ENCODE measurements around the gene NPAS3.

The NPAS3 gene

DNA sequence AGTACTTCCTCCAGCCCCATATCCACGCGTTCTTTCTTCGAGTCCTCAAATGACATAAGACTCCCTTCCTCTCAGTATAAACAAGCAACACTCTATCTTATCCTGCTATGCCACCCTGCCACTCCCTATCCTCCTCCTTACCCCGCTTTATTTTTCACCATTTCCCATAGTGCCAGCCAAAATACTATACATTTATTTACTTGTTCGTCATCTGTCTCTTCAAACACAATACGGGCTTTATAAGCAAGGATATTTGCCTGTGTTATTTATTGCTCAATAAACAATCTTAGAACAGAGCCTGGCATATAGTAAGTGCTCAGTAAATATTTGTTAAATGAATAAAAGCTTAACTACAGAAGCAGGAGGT is 567.3 kb downstream of the NPAS3 start:
- no peak for DNase-seq (ENCODE audit: low read depth in 2 of 3, low spot score in 1 of 3)

DNA sequence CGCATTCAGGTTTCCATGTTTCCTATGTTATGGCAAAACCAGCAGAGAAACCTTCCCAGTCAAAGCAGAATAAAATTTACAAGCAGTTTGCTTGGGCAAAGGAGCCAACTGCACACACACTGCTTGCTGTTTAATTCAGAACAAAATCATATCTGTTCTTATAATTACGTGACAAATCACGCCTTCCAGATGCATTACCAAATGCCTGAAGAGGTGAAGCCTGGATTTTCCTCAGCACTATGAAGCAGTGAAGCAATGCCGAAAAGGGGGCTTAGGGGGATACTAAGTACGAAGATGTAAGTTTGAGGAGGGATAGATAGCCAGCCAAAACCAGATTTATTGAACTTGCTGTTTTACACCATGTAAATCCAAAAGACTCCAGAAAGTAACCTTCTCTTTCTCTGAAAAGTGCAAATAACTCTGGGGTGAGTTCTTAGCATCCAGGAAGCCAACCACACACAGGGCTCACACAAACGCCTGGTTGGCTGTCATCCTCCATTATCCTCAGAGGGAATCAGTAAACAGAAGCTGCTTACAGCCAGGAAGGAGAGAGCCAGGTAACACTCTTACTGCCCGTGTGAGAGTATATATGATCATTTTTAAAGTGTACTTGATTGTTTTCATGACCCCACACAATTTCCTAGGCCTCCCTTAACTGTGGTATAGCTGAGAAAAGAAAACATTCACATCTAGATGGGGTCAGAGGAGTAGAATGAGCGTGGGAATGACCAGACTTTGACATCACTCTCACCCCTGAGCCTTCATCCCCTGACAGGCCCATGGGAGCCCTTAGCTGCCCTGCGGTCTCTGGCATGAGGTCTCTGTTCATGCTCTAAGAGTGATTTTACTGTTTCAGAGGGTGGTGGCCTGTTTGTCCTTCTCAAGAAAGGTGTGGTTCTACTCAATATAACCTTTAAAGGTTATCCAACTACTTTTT is 569.7 kb downstream of the NPAS3 start:
- DNase-seq (ENCODE audit: low read depth in 2 of 3, low spot score in 1 of 3), result no peak

- no peak for DNase-seq (ENCODE audit: low read depth in 2 of 3, low spot score in 1 of 3)
These were observed 570.8 kb downstream of the NPAS3 start for GRCh38 chr14:33509454-33509853.

- DNase-seq (ENCODE audit: low read depth in 2 of 3, low spot score in 1 of 3), result no peak
These were observed 571.4 kb downstream of the NPAS3 start for GRCh38 chr14:33510063-33510481.

GRCh38 chr14:33510991-33511390 is 572.3 kb downstream of the NPAS3 start:
- DNase-seq (ENCODE audit: low read depth in 2 of 3, low spot score in 1 of 3), result no peak

GRCh38 chr14:33511851-33512640 is 573.4 kb downstream of the NPAS3 start:
- no peak for DNase-seq (ENCODE audit: low read depth in 2 of 3, low spot score in 1 of 3)

- DNase-seq (ENCODE audit: low read depth in 2 of 3, low spot score in 1 of 3), result no peak
These were observed 576.8 kb downstream of the NPAS3 start for GRCh38 chr14:33515441-33515840.

DNA sequence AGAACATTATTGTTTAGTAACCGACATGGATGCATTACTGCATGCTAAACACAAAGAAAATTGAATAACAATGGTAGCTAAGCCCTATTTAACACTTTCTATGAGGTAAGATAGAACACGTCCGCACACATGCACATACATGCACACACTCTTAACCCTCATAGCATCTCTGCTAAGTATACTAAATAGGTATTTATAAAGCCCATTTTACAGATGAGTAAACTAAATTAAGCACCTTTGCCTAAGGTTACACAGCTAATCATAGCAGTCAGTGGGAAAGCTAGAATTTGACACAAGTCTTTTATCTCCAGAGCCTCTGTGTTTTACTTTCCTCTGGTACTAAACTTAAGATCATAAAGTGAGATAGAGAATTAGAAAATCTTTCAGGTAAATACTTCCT is 577.2 kb downstream of the NPAS3 start:
- no peak for DNase-seq (ENCODE audit: low read depth in 2 of 3, low spot score in 1 of 3)

GRCh38 chr14:33516898-33517436 is 578.3 kb downstream of the NPAS3 start:
- DNase-seq (ENCODE audit: low read depth in 2 of 3, low spot score in 1 of 3), result no peak

GRCh38 chr14:33521192-33521591 is 582.5 kb downstream of the NPAS3 start:
- DNase-seq (ENCODE audit: low read depth in 2 of 3, low spot score in 1 of 3), result no peak

GRCh38 chr14:33524244-33524643 is 585.6 kb downstream of the NPAS3 start:
- no peak for DNase-seq (ENCODE audit: low read depth in 2 of 3, low spot score in 1 of 3)

DNA sequence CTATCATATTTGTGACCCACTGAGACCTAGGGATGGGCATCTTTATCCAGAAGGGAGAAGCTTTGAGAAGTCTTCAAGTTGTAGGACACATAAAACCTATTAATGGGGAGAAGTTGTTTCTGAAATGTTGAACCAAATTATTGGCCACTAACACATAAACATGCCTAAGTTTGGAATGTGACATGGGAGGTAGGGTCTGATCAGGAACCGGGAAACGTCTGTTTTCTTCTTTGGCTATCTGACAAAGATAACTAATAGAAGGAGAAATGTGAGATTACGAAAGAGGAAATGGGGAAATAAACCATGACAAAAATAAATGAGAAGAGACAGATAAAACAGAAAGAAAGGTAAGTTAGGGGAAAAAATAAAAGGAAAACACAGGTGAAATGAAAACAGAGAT is 586.9 kb downstream of the NPAS3 start:
- DNase-seq (ENCODE audit: low read depth in 2 of 3, low spot score in 1 of 3), result no peak

DNA sequence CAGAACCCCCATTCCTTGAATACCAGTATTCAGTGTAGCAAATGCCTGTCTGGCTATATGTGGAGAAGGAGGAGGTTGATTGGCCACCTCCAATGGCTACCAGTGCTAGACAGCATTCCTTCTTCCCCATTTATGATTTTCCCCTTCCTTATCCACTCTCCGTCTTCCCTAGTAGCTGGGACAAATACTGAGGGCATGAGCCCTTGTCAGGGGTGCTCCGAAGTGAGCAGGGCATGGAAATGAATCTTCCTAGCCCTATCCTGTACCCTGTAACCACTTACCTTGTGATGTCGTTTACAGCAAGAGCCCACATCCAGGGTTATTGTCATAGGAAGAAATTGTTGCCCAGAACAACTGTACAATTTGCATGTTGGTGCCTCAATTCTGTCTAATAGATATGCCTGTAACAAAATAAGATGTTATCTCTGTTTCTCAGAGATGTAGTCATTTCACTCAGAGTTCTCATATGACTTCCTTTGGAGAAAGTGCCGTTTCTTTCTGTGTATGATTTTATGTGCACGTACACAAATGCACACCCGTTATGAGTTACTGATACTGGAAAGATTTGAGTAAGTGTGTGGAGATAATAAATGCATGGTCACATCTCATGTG is 588.5 kb downstream of the NPAS3 start:
- DNase-seq (ENCODE audit: low read depth in 2 of 3, low spot score in 1 of 3), result no peak

DNA sequence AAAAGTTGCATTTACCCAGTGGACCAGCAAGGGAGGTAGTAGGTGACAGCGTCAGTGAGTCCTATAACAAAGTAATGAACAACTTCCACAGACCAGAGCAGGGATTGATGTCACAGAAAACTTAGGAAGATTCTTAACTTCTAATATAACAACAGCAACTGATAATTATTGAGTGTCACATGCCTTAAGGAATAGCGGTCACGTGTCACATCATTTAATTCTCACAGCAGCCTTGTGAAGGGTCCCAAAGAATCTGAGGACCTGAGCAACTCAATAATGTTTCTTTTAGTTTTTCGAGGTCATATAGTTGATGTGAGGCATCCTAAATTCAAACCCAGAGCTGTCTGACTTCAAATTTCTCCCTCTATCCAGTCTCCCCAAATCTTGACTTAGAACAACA is 590.0 kb downstream of the NPAS3 start:
- DNase-seq (ENCODE audit: low read depth in 2 of 3, low spot score in 1 of 3), result no peak

DNA sequence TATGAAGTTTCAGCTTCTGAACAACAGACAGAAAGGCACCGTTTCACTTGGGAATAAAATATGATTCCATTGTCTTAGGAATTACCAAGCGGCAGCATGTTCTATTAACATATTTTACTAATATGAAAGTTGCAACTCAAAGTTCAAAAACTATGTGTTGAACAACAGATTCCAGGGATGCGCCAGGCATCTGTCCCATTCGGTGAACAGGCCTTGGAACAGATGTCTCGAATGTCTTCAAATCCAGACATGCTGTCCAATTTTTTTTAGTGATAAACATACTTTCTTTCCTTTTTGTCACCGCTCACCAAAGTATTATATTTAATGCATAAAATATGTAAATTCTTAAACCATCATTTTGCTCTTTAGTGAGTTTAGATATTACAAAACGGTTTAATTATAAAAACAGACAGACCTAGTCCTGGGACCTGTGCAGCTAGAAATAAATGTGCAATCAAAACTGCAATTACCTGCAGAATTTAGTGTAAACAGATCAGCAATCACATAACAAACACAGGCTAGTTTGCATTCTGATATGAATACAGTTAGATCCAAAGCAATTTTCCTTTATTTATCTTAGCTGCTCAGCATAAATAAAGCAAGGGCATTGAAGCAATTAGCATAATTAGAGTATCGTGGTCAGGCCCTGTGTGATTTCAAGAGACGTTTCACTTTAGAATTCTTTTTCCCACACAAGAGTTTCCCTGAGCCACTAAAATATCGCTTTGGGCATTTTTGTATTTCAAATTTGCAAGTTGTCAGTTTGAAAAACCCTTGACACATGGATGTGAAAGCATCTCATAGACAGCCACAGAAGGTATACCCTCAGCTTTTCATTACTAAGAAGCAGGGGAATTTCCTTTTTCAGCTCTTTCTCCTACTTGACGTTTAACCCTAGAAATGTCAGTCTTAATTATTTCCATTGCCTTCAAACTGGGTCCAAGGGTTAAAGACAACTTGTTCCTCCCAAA is 591.4 kb downstream of the NPAS3 start:
- DNase-seq (ENCODE audit: low read depth in 2 of 3, low spot score in 1 of 3), result no peak

DNA sequence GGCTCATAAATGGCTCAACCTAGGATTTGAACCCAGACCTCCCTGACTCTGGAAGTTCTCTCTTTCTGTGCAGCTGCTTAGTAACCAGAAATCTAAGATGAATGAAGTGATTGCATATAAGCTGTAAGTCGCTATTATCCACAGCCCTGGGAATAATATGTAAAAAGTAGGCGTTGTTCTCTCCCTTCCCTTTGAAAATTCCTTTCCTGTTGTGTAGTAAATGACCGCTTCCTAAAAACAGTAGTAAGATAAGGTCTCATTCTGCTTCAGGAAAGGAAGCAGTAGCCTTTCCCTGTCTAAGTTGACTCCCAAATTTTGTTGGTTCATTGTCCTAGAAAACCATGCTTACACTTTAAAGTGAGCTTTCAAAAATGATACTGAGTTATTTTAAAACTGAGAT is 593.9 kb downstream of the NPAS3 start:
- no peak for DNase-seq (ENCODE audit: low read depth in 2 of 3, low spot score in 1 of 3)

DNA sequence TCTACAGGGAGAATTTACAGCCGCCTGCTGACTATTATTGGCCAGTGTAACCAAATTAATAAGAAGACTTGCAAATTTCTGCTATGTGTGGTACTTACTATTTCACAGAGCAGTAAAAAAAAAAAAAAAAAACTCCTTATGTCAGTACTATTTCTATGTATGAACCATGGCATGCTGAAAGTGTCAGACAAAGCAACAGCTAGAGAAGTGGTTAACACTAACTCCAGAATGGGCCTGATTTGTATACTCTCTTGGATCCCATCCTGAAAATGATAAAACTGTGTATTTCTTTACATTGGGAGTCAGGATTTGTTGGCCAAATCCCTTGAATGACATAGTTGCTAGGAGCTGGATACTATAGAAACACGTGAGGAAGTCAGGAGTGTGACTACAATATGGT is 595.4 kb downstream of the NPAS3 start:
- DNase-seq (ENCODE audit: low read depth in 2 of 3, low spot score in 1 of 3), result no peak

DNA sequence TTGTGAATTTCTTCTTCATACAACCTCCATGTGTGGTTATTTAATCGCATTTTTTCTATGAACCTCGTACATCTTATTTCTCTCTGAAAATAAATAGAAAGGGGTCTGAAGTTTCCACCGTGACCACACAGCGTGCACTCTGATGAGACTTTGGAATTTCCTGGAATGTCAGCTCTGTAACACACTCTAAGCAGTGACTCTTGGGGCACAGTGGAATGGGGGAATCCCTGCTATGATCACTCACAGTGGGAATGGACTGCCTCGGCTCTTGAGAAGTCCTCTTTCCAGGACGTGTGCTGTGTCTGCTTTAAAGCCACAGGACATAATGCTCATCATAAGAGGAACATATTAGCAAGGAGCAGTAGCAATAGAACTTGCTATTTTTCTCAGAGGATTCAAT is 596.0 kb downstream of the NPAS3 start:
- no peak for DNase-seq (ENCODE audit: low read depth in 2 of 3, low spot score in 1 of 3)

DNA sequence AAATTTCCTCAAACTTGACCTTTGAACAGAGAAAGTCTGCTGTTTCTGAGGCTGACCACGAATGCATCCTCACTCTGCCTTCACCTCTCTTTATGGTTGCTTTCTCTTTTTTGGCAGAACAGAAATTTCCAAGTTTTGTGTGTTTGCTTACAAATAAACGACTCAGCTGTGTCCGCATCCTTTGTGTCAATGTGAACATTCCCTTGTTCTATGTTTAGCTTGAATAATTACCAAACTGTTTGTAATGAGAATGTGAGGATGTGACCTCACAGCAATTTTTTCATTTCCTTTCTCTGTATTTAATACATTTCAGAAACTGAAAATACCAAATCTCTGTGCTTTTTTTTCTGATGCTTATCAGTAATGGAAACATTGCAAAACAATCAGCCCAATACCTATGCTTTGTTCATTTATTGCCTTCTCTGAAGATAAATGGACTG is 601.3 kb downstream of the NPAS3 start:
- DNase-seq (ENCODE audit: low read depth in 2 of 3, low spot score in 1 of 3), result no peak

DNA sequence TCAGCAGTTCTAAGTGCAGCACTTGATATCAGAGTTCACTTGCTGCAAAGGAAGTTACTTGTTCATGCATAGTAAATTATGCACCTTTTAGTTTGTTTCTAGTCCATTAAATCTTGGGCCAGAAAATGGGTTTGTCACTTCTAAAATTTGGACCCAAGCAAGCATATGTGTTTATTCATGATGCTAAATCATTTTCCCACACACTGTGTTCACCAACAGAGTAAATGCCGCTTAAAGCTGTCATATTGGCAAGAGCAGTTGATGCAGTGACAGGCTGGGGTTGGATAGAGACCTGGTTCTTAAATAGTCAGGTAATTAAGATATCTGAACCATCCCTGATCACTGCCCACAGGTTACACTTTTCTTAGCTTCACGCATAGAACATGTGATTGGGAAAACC is 602.5 kb downstream of the NPAS3 start:
- no peak for DNase-seq (ENCODE audit: low read depth in 2 of 3, low spot score in 1 of 3)
